Stimulated activated CD4-positive, alpha-beta T cell treated with anti-CD3 and anti-CD28 coated beads, Interleukin-1b, Interleukin-23, amount 100 ng/mL, for 1 hour (primary cell): ENCODE results near the gene GAL3ST3.

Experiments used
- DNase-seq, 2 donors: peaks; one replicate each; pipeline ENCODE4 v3.0.0-alpha.2; 2020; ENCODE audit warnings: low read depth in 2 of 2

The GAL3ST3 gene

DNA sequence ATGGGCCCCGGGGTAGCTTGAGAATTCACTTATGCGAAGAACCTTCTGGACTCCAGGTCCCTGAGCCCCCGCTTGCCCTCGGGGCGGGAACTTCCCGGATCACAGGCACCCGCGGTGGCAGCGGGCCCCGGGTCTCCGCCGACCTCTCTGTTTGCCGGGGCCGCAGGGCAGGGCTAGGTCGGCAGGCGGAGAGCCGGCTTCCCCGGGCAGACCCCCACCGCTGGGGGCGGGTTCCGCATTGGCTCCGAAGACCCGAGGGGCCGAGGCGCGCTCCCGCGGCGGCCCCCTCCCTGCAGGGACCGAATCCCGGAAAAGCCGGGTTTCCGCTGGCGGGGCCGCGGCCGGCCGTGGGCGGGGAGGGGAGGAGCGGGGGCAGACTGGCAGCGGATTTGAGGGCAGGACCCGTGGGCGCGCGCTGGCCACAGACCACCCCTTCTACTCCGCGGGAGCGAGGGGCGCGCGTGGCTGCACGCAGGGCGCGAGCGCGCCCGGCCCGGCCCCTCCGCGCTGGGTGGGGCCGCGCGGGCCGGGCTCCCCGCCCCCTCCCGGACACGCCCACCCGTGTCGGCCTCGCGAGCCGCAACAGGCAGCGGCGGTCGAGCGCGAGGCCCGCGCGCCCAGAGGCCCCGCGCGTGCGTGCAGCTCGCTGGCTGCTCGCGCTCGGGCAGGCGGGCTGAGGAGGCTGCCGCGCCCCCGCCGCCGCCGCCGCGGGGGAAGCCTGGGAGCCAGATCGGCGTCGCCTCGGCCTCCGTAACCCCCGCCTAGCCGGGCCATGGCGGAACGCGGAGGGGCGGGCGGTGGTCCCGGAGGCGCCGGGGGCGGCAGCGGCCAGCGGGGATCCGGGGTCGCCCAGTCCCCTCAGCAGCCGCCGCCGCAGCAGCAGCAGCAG, 21.0 kb upstream of the GAL3ST3 start, which contains the start of gene PACS1:
TSS of gene PACS1 (plus strand) at position 558 of the 889 bp plus-strand sequence. CDS start at position 773, 215 bp downstream.
- DNase-seq, result peak in 1 of 2 donors; percentile 60

- no peak for DNase-seq
Measured at GRCh38 chr11:66068923-66069714, 20.2 kb upstream of the GAL3ST3 start.

DNA sequence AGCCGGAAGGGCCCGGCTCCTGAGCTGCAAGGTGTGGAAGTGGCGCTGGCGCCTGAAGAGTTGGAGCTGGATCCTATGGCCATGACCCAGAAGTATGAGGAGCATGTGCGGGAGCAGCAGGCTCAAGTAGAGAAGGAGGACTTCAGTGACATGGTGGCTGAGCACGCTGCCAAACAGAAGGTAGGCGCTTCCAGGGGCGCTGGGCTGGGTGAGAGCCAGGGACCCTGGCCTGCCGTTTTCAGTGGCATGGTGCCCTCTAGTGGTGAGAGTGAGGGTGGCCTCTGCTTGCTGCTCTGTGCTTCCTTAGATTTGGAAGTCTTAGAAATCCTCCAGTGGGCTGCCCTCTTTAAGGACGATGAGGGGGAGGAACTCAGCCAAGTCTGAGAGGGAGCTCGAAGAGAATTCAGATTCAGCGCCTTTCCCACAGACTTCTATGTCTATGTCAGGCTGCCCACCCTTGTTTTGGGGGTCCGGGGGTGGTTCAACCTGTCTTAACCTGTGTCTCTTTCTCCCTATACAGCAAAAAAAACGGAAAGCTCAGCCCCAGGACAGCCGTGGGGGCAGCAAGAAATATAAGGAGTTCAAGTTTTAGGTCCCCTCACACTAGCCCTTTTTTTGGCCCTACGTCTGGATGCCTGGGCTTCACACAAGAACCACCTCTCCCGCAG, 19.3 kb upstream of the GAL3ST3 start:
- DNase-seq, result peak; percentile 61 to 65

DNA sequence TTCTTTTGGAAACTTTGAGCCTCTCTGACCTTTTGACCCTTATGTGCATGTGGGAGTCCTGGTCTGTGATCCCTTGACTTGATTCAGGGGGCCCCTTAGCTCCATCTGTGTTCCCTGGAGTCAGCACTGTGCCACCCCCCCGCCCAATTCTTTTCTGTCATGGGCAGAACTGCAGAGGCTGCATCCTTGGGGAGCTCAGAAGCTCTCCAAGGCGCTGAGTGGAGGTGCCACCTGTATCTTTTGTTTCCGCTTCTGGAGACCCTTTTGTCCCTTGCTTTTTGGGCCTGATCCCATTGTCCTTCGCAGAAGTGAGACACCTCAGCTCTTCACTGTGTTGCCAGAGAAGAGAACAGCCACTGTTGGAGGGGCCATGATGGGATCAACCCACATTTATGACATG, 18.7 kb upstream of the GAL3ST3 start:
- no peak for DNase-seq

DNA sequence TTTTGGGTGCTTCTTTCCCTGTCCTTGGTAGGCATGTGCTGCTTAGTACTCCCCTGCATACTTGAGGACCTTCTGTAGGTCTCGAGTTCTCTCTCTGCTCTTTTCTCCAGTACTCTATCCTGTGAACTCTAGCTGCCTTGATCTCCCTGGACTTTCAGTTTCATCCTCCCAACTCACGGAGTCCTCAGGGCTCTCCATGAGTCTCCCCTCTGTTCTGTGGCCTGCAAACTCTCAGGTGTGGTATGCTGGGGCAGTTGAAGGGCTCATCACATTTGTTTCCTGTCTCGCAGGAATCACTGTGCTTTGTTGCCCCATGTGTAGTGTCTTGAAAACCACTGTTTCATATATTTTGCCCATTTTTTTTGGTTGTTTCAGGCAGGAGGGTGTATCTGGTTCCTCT, 17.8 kb upstream of the GAL3ST3 start:
- DNase-seq, result no peak

DNA sequence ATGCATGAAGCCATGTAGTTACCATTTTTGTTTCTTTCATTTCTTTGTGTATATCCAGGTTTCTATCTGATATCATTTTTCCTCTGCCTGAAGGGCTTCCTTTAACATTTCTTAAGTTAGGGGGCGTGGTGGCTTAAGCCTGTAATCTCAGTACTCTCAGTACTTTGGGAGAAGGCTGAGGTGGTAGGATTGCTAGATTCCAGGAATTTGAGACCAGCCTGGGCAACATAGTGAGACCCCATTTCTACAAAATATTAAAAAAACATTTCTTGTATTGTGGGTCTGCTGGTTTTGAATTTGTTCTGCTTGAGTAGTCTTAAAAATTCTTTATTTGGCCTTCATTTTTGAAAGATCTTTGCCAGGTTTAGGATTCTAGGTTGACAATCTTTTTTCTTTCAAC, 15.6 kb upstream of the GAL3ST3 start:
- no peak for DNase-seq

GRCh38 chr11:66063900-66064299, 14.9 kb upstream of the GAL3ST3 start:
- DNase-seq, result no peak

DNA sequence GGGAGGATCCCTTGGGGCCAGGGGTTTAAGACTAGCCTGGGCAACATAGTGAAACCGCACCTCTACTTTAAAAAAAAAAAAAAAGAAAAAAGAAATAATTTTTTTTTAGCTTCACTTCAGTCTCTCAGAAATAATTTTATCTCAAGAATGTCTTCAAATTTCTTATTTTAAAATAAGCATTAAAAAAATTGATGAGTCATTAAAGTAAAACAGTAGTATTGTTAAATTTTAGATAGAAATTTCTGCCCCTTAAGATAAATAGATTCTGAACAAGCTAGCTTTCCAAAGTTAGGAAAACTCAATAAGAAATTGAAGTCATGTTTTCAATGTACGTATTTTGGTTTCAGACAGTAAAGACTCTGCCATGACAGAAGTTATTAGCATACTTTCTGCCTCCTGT, 13.4 kb upstream of the GAL3ST3 start:
- DNase-seq, result no peak

GRCh38 chr11:66061268-66061667, 12.3 kb upstream of the GAL3ST3 start:
- no peak for DNase-seq

DNA sequence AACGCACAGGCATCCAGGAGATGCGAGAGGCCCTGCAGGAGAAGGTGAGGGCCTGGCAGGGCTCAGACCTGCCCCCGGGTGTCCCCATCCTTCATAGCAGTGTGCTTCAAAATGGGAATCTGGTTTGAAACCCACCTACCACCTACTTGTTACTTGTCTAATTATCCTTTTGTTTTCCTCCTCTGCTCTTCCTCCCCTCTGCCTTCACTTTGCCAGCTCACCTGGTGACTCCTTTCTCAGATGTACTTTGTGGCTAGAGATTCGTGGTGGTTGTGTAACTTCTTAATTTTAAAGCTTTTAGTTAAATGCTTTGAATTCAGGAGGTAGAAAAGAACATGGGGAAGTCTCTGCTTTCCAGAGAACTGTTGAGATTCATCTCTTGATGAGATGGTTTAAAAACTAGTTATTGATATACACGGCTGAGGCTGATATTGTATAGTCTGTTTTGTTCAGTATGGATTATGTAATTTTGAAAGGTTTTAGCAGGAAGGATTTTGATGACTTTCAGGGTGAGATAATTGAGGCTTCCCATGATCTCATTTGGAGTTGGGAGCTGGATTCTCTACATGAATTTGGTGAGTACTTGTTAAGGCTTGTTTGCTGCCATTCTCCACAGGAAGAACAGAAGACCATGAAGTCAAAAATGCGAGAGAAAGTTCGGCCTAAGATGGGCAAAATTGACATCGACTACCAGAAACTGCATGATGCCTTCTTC, 11.2 kb upstream of the GAL3ST3 start:
- no peak for DNase-seq

GRCh38 chr11:66056501-66056900, 7.5 kb upstream of the GAL3ST3 start:
- no peak for DNase-seq

- DNase-seq, result no peak
Measured at GRCh38 chr11:66055021-66055420, 6.1 kb upstream of the GAL3ST3 start.

GRCh38 chr11:66052664-66052982, 3.7 kb upstream of the GAL3ST3 start:
- no peak for DNase-seq

GRCh38 chr11:66051766-66052663, 3.1 kb upstream of the GAL3ST3 start, which contains the start of gene SF3B2:
TSS of gene SF3B2 (plus strand) at chr11:66052364. CDS start at chr11:66052385, 21 bp downstream.
- peak; percentile 83 to 86 for DNase-seq

- DNase-seq, result no peak
Measured at GRCh38 chr11:66051371-66051765, 2.4 kb upstream of the GAL3ST3 start.

DNA sequence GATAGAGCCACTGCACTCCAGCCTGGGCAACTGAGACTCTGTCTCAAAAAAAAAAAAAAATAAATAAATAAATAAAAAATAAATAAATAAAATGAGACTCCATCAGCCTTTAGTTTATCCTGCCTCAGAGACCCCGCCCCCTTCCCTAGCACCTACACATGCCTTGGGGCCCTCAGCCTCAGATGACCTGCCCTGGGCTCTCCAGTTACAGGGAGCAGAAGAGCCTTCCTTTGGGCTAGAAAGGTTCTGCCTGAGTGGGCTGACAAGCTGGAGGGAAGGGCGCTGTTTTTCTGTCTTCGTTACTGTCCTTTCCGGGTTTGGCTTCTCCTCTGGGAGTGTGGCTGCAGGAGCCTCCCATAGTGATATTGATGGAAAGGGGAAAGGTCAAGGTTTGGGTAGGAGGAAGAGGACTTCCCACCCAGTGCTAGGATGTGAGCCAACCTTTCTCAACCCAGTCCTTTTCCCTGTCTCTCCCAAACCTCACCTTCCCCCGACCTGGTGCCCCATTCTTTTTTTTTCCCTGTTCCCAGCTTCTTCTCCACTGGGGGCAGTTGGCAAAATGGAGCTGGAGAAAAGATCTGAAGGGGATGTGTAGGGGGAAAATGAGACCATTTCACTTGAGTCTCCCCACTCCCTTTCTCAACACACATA, 1.7 kb upstream of the GAL3ST3 start:
- no peak for DNase-seq

DNA sequence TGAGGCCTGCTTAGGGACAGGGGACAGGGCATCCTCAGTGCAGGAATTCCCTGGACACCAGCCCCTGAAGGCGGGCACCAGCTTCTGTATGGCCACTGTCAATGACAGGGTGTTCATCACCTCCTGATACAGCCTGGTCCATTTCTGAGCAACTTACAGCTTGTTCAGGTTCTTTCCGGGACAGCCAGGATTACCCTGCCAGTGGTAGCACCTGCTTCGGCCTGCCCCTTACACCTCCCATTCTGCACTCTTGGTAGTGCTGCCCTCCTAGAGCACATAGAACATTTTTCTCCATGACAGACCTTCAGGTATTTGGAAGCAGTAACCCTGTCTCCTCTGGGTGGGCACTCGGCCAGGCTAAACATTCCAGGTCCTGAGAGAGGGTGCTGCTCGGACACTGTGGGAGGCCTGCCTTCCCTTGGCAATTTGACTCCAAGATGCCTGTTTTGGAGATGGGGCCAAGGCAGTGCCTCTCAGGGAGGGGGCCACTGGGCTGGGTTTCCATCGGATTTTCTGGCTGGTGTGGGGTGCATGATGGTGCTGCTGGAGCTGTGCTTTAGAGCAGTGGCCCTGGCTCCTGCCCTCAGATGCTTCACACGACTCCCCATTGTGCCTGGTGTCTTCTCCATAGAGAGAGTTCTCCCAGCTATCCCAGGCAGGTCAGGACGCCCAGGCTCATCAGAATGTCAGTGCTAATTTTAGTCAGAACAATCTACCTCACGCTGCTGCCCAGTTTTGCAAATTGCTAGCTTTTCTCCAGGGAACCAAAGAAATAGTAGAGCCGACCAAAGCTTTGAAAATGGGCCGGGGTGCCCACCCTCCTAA, 1.2 kb downstream of the GAL3ST3 start:
- no peak for DNase-seq

DNA sequence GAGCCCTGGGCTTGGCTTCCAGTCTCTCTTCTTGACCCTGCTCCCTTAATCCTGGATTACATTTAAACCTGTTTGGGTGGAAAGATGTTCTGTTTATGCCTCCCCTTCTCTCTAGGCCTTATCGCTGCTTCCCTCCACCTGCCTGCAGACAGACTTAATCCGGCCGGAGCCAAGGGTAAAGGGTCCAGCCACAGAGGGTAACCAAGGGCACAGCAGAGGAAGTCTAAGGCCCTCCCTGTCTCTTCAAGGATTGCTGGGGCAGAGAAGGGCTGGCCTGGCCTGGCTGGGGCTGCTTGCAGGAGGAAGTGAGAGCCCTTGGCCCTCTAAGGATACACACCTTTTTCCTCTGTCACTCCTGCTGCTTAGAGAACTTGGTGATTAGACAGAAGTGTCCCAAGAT, 2.1 kb downstream of the GAL3ST3 start:
- no peak for DNase-seq

GRCh38 chr11:66045177-66045639, 3.8 kb downstream of the GAL3ST3 start:
- DNase-seq, result peak; percentile 70 to 78
